ENCODE measurements around the gene KCNMB3. TPM values are rescaled to one million over a fixed set of nuclear protein-coding genes. Genes with fewer than 3 reads are reported as not detected.

Gene KCNMB3
- total RNA-seq, 2 experiments from 2014 or later = 0.60 TPM; not detected in 1

DNA sequence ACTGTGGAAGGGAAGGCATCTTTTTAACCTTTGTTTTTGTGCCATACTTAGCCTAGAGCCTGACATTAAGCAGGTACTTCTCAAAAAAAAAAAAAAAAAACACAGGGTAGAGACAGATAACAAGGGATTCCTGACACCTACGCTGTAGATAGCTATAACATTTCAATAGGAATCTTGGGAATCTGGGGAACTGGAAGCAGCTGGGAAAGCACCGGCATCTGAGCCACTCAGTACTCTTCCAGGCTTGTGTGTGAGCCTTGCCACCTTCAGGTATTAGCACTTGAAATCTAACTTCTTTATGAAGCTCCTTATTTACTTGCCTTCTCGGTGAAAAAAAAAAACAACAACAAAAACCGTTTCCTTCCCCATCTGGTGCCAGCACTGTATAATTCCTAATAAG lies 56.0 kb downstream of the KCNMB3 start:
- intact Hi-C loops (cut with micrococcal nuclease; ENCODE audit: unreplicated experiment) = no loop called here
- Histone ChIP-seq H3K9me3 (ENCODE audit: low read length) (no peaks in the 10 kb centered on the region), H3K27ac (ENCODE audit: low read depth, low read length, poor library complexity, severe bottlenecking) (no peak overlapping the region), H3K4me3 (ENCODE audit: low read depth, low read length, poor library complexity, severe bottlenecking) (no peak overlapping the region), H3K36me3 (ENCODE audit: insufficient read depth, low read length) (no peaks in the 10 kb centered on the region; the same call in 1 of the 2 replicates), H4K20me1 (ENCODE audit: insufficient read depth, low read length) (no peaks in the 10 kb centered on the region), H3K4me1 (ENCODE audit: insufficient read depth, low read length, poor library complexity, severe bottlenecking) (peaks cover 11% of the 10 kb centered on the region), H3K9me2 (ENCODE audit: insufficient read depth, low read length) (no peaks in the 10 kb centered on the region), H3K4me2 (ENCODE audit: low read length) (no peak overlapping the region), H3K79me2 (ENCODE audit: insufficient read depth, low read depth, low read length) (no peaks in the 10 kb centered on the region), H2AFZ (ENCODE audit: low read length) (no peak overlapping the region)
- TF ChIP-seq, protein P1, sequence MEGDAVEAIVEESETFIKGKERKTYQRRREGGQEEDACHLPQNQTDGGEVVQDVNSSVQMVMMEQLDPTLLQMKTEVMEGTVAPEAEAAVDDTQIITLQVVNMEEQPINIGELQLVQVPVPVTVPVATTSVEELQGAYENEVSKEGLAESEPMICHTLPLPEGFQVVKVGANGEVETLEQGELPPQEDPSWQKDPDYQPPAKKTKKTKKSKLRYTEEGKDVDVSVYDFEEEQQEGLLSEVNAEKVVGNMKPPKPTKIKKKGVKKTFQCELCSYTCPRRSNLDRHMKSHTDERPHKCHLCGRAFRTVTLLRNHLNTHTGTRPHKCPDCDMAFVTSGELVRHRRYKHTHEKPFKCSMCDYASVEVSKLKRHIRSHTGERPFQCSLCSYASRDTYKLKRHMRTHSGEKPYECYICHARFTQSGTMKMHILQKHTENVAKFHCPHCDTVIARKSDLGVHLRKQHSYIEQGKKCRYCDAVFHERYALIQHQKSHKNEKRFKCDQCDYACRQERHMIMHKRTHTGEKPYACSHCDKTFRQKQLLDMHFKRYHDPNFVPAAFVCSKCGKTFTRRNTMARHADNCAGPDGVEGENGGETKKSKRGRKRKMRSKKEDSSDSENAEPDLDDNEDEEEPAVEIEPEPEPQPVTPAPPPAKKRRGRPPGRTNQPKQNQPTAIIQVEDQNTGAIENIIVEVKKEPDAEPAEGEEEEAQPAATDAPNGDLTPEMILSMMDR (conservative IDR thresholded peaks at IDR 0.05; ENCODE audit: low read length) = no peak
- no peak for TF ChIP-seq EZH2phosphoT487 (IDR thresholded peaks at IDR 0.05; ENCODE audit: borderline replicate concordance, low read depth, low read length)
- no TSS peak for BruUV-seq (replicated peaks)
- ChIA-PET POLR2A (interaction anchor here (1.1 to 2.1 kb wide), 3 partner anchors 10 to 30 kb away, joined by 3 to 9 read pairs (median 5); no protein-coding TSS in a partner anchor), CTCF (ENCODE audit: unreplicated experiment) (interaction anchor here (0.6 kb wide), 2 partner anchors 403 to 1733 kb away, joined by 3 read pairs; no protein-coding TSS in a partner anchor)
- DNase-seq (ENCODE audit: low spot score) = no peak

Other genes starting within 250 kb of the KCNMB3 start
- 3.7 TPM in 2 replicates for gene ZMAT3, start 179.3 kb downstream of the KCNMB3 start, total RNA-seq (2014; rRNA removed; shearing (Covaris generic))
- 11.3 and 12.9 TPM in 2 replicates for gene ZMAT3, start 179.3 kb downstream of the KCNMB3 start, total RNA-seq (2022)
- gene PIK3CA, start 102.8 kb downstream of the KCNMB3 start, total RNA-seq (2014; rRNA removed; shearing (Covaris generic)) = 6.9 and 9.0 TPM in 2 replicates
- gene PIK3CA, start 102.8 kb downstream of the KCNMB3 start, total RNA-seq (2022) = 17.8 and 19.7 TPM in 2 replicates
- 44.3 and 61.3 TPM in 2 replicates for gene ZNF639, start 71.9 kb upstream of the KCNMB3 start, total RNA-seq (2014; rRNA removed; shearing (Covaris generic))
- 59.3 and 63.5 TPM in 2 replicates for gene ZNF639, start 71.9 kb upstream of the KCNMB3 start, total RNA-seq (2022)
- gene MFN1, start 96.6 kb upstream of the KCNMB3 start, total RNA-seq (2014; rRNA removed; shearing (Covaris generic)) = 23.0 and 31.7 TPM in 2 replicates
- gene MFN1, start 96.6 kb upstream of the KCNMB3 start, total RNA-seq (2022) = 41.8 and 45.1 TPM in 2 replicates
- gene GNB4, start 200.4 kb upstream of the KCNMB3 start, total RNA-seq (2014; rRNA removed; shearing (Covaris generic)) = 3.0 and 3.7 TPM in 2 replicates
- 9.5 and 16.2 TPM in 2 replicates for gene GNB4, start 200.4 kb upstream of the KCNMB3 start, total RNA-seq (2022)